Liver (tissue), 3 donors: ENCODE data around the gene CCT2.

Experiments used
- CTCF ChIP-seq: fragments of 150-350 bp; IDR thresholded peaks from 2 replicates; pipeline ENCODE4 v1.5.1; 2017; ENCODE audit warnings: improper control_type of control experiment, low read depth, low read length; ENCODE audit not compliant: missing input control
- REST ChIP-seq: IDR thresholded peaks from 2 replicates; pipeline ENCODE4 v1.6.1; 2016; ENCODE audit warnings: antibody characterized with exemption, mild to moderate bottlenecking
- SP1 ChIP-seq: IDR thresholded peaks from 2 replicates; pipeline ENCODE4 v1.6.1; 2018; ENCODE audit warnings: antibody characterized with exemption, mild to moderate bottlenecking
- YY1 ChIP-seq: IDR thresholded peaks from 2 replicates; pipeline ENCODE4 v1.6.1; 2016; ENCODE audit warnings: antibody characterized with exemption, mild to moderate bottlenecking
- donor health status: healthy.
- donor health status: healthy.

GRCh38 chr12:69600804-69601203 is 15.5 kb downstream of the CCT2 start:
- TF ChIP-seq CTCF (no peak), SP1 (no peak), YY1 (no peak), REST (no peak)
